Endothelial cell of umbilical vein (primary cell): ENCODE data around the gene EXOC6B. TPM values are rescaled to one million over a fixed set of nuclear protein-coding genes. Genes with fewer than 3 reads are reported as not detected.

Experiments used
- BruUV-seq: library from RNA; stranded (reverse); fragments of 400-500 nt; replicated peaks from 2 replicates; lab custom pipeline; 2021; lab: Mats Ljungman, UMichigan
- CTCF ChIA-PET: fragments of 300-600, 350-600 bp; sonication (Branson Sonifier 250); formaldehyde crosslinking; loops from one replicate; lab custom pipeline; 2021; ENCODE audit warnings: antibody characterized with exemption, inconsistent platforms; lab: Charles Lee
- POLR2A ChIA-PET: fragments of 300-600, 350-600 bp; sonication (Branson Sonifier 250); formaldehyde crosslinking; loops from one replicate; lab custom pipeline; 2021; ENCODE audit warnings: antibody characterized with exemption, inconsistent platforms; lab: Charles Lee
- DNase-seq: peaks from one replicate; pipeline ENCODE4 v3.0.0-alpha.2; 2011; ENCODE audit warnings: low read depth, low spot score
- FAIRE-seq: peaks from 2 replicates; lab custom pipeline; 2011; peaks lifted over from hg19 to GRCh38; lab: Jason Lieb, UNC
- H2AFZ ChIP-seq: 2 replicates; pipeline ENCODE4 v1.6.0; 2012; ENCODE audit warnings: low read depth, low read length, control low read depth, inconsistent platforms
- H3K27ac ChIP-seq: 2 replicates; pipeline ENCODE4 v1.5.1; 2011; ENCODE audit warnings: low read depth, mild to moderate bottlenecking, control low read depth, low read length, moderate library complexity; ENCODE audit not compliant: insufficient read depth
- H3K27me3 ChIP-seq, 2 experiments: 2 replicates each; pipeline versions ENCODE4 v1.6.0 to v1.6.1; 2011; ENCODE audit warnings: low read length in 2 of 2, mixed read lengths in 1 of 2; ENCODE audit not compliant: control insufficient read depth in 2 of 2, insufficient read depth in 2 of 2
- H3K36me3 ChIP-seq, 2 experiments: 2 replicates in 1 of 2; 3 replicates in 1 of 2; pipeline ENCODE4 v1.5.1; 2011; ENCODE audit warnings: low read length in 2 of 2, mild to moderate bottlenecking in 1 of 2, moderate library complexity in 1 of 2; ENCODE audit not compliant: control insufficient read depth in 2 of 2, insufficient read depth in 2 of 2; ENCODE audit errors: extremely low read depth in 1 of 2
- H3K4me1 ChIP-seq: 3 replicates; pipeline ENCODE4 v1.5.1; 2011; ENCODE audit warnings: mild to moderate bottlenecking, low read length; ENCODE audit not compliant: control insufficient read depth, insufficient read depth; ENCODE audit errors: extremely low read depth
- H3K4me2 ChIP-seq: 2 replicates; pipeline ENCODE4 v1.6.1; 2011; ENCODE audit warnings: low read length, control low read depth, mixed read lengths; ENCODE audit not compliant: insufficient read depth
- H3K4me3 ChIP-seq, 3 experiments: fragments of 200-600 bp in 1 of 3; sonication (generic), shearing (Covaris generic) in 1 of 3; replicated peaks in 1 of 3; 2 replicates each; pipeline ENCODE4 v1.5.1; 2011 to 2016; ENCODE audit warnings: control low read depth in 3 of 3, low read length in 3 of 3, mild to moderate bottlenecking in 2 of 3, inconsistent platforms in 1 of 3, low read depth in 1 of 3, moderate library complexity in 1 of 3; ENCODE audit not compliant: insufficient read depth in 1 of 3
- H3K79me2 ChIP-seq: 2 replicates; pipeline ENCODE4 v1.6.0; 2012; ENCODE audit warnings: low read length, inconsistent platforms; ENCODE audit not compliant: control insufficient read depth, insufficient read depth
- H3K9ac ChIP-seq: replicated peaks from 2 replicates; pipeline ENCODE3; 2011; ENCODE audit warnings: low read length, control low read depth; ENCODE audit not compliant: insufficient read depth; ENCODE audit errors: extremely low read depth
- H3K9me1 ChIP-seq: replicated peaks from 3 replicates; pipeline ENCODE4 v1.6.0; 2011; ENCODE audit warnings: mild to moderate bottlenecking, low read length; ENCODE audit not compliant: control insufficient read depth, insufficient read depth; ENCODE audit errors: extremely low read depth
- H3K9me3 ChIP-seq: replicated peaks from 2 replicates; pipeline ENCODE4 v1.5.1; 2012; ENCODE audit warnings: low read length, inconsistent platforms; ENCODE audit not compliant: control insufficient read depth, insufficient read depth
- H4K20me1 ChIP-seq: replicated peaks from 2 replicates; pipeline ENCODE3; 2011; ENCODE audit warnings: mild to moderate bottlenecking, low read length; ENCODE audit not compliant: control insufficient read depth, insufficient read depth; ENCODE audit errors: extremely low read depth
- CTCF ChIP-seq, 2 donors: IDR thresholded peaks; 1 replicate in 1 of 2; 2 replicates in 1 of 2; pipeline ENCODE4 v1.5.1; 2011; ENCODE audit warnings: low read length in 2 of 2, mild to moderate bottlenecking in 2 of 2, moderate library complexity in 2 of 2, control low read depth in 1 of 2, inconsistent platforms in 1 of 2, low read depth in 1 of 2; ENCODE audit not compliant: insufficient read depth in 1 of 2; ENCODE audit errors: extremely low read depth in 1 of 2
- EZH2 ChIP-seq: IDR thresholded peaks from 2 replicates; pipeline ENCODE4 v1.6.1; 2012; ENCODE audit warnings: borderline replicate concordance, low read depth, mild to moderate bottlenecking, moderate library complexity, low read length, inconsistent platforms; ENCODE audit not compliant: severe bottlenecking
- FOS ChIP-seq: IDR thresholded peaks from 2 replicates; pipeline ENCODE4 v1.6.1; 2011; ENCODE audit warnings: mild to moderate bottlenecking, low read length, moderate library complexity, borderline replicate concordance; ENCODE audit not compliant: insufficient read depth
- GATA2 ChIP-seq: IDR thresholded peaks from 2 replicates; pipeline ENCODE4 v1.7.0; 2011; ENCODE audit warnings: low read depth, mild to moderate bottlenecking, moderate library complexity, mixed read lengths, low read length; ENCODE audit not compliant: insufficient read length, insufficient read depth
- JUN ChIP-seq: IDR thresholded peaks from 2 replicates; pipeline ENCODE4 v1.6.1; 2011; ENCODE audit warnings: borderline replicate concordance, low read depth; ENCODE audit not compliant: insufficient read length, insufficient read depth
- MAX ChIP-seq: IDR thresholded peaks from 2 replicates; pipeline ENCODE4 v1.6.1; 2011; ENCODE audit not compliant: insufficient read depth, insufficient read length
- MYC ChIP-seq: IDR thresholded peaks from one replicate; pipeline ENCODE4 v1.6.1; 2011; ENCODE audit warnings: mild to moderate bottlenecking, low read depth, low read length
- POLR2A ChIP-seq: IDR thresholded peaks from 2 replicates; pipeline ENCODE4 v1.6.1; 2012; ENCODE audit warnings: low read depth, mild to moderate bottlenecking, control low read depth, low read length
- POLR2AphosphoS5 ChIP-seq: IDR thresholded peaks from 2 replicates; pipeline ENCODE4 v1.6.1; 2012; ENCODE audit warnings: low read depth, mild to moderate bottlenecking, control low read depth, low read length, moderate library complexity; ENCODE audit not compliant: insufficient read depth
- dilution Hi-C: fragments of 300-500 bp; cut with MboI; formaldehyde crosslinking; loops from one replicate; pipeline ENCODE4 v1.15.0; 2019; ENCODE audit warnings: low sequenced_read_pairs; ENCODE audit not compliant: extremely low pct_ligation_motif_present
- intact Hi-C: fragments of 100-400 bp; cut with micrococcal nuclease; formaldehyde crosslinking; loops from one replicate; pipeline ENCODE4 v1.10.0; 2022
- polyA plus RNA-seq, 4 experiments: library from polyadenylated mRNA; depleted of rRNA in 3 of 4; stranded (reverse) in 3 of 4; unstranded in 1 of 4; fragments of >200 nt; gene quantifications; 2 replicates each; pipeline versions ENCODE4 v1.2.1 to v1.2.3, GENCODE V29; 2011 to 2012; ENCODE audit warnings: missing spikeins in 1 of 4
- total RNA-seq: library from RNA; stranded (reverse); gene quantifications from 2 replicates; pipeline ENCODE4 v1.2.3, GENCODE V29; 2021

The EXOC6B gene
- total and polyA plus RNA-seq, 2 donors (not counting 3 experiments of a cell fraction or from before 2014, with no cell fraction given) = 10.8 to 34.8 TPM

- FAIRE-seq (no peak), DNase-seq (no peak)
- Histone ChIP-seq H3K27ac (no peak overlapping the region), H3K36me3 (no peaks in the 10 kb centered on the region), H3K79me2 (no peaks in the 10 kb centered on the region), H4K20me1 (no peaks in the 10 kb centered on the region), H3K4me2 (no peak overlapping the region), H2AFZ (no peak overlapping the region), H3K9me1 (no peaks in the 10 kb centered on the region), H3K4me3 (no peak overlapping the region), H3K9me3 (no peaks in the 10 kb centered on the region), H3K9ac (no peak overlapping the region), H3K4me1 (peaks cover 34% of the 10 kb centered on the region), H3K27me3 (no peaks in the 10 kb centered on the region)
- POLR2A ChIA-PET = no interaction called here
- CTCF ChIA-PET = no interaction called here
- dilution Hi-C loops = no loop called here
- intact Hi-C loops = no loop called here
- no TSS peak for BruUV-seq
- TF ChIP-seq JUN (no peak), MAX (no peak), CTCF (IDR thresholded peaks at IDR 0.05; ENCODE audit: extremely low read depth in 1 of 2, insufficient read depth in 1 of 2, low read depth in 1 of 2, low read length in 2 of 2) (no peak), POLR2AphosphoS5 (no peak)
Measured at GRCh38 chr2:72545790-72546189, 280.0 kb downstream of the EXOC6B start.

- H3K27me3 ChIP-seq = no peaks in the 10 kb centered on the region
- no peaks in the 10 kb centered on the region for H3K9me1 ChIP-seq
- DNase-seq (no peak), FAIRE-seq (no peak)
- no peak overlapping the region for H3K9ac ChIP-seq
- H4K20me1 ChIP-seq = no peaks in the 10 kb centered on the region
- H3K4me1 ChIP-seq = peaks cover 31% of the 10 kb centered on the region
- no peak overlapping the region for H2AFZ ChIP-seq
- dilution Hi-C loops (no loop called here), intact Hi-C loops (no loop called here)
- ChIA-PET POLR2A (no interaction called here), CTCF (no interaction called here)
- H3K4me2 ChIP-seq = no peak overlapping the region
- H3K79me2 ChIP-seq = no peaks in the 10 kb centered on the region
- no peaks in the 10 kb centered on the region for H3K36me3 ChIP-seq
- no TSS peak for BruUV-seq
- TF ChIP-seq POLR2A (no peak), EZH2 (no peak), JUN (no peak), CTCF (IDR thresholded peaks at IDR 0.05; ENCODE audit: extremely low read depth in 1 of 2, insufficient read depth in 1 of 2, low read depth in 1 of 2, low read length in 2 of 2) (no peak), MYC (no peak), MAX (no peak), FOS (no peak), GATA2 (no peak), POLR2AphosphoS5 (no peak)
- H3K27ac ChIP-seq = no peak overlapping the region
- H3K4me3 ChIP-seq = no peak overlapping the region
- H3K9me3 ChIP-seq = no peaks in the 10 kb centered on the region
Measured at GRCh38 chr2:72544554-72544953, 281.3 kb downstream of the EXOC6B start.
